GM19397 (cell line): Measurements from ENCODE around the gene POLL.

ENCODE experiments used
- ATAC-seq: cut with Tn5 transposase; IDR thresholded peaks from one replicate; pipeline ENCODE4 v1.9.1; 2021; ENCODE audit warnings: mild to moderate bottlenecking, moderate library complexity; ENCODE audit not compliant: unreplicated experiment

Gene POLL

DNA sequence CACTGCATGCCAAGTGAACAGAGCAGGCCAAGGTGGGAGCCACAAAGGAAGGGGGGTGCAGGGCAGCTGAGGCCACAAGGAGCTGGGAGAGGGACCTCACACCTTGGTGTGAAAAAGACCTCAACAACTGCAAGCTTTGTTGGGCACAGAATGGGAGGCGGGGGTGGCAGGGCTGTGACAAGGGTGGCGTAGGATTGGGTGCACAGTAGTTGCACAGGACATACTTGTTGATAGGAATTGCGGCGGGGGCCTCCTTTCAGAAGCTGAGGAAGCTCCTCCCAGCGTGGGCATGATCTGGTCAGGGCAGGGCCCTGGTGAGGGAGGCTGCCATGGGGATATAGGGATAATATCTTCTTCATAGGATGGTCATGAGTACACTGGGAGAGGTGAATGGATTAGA, 25.8 kb downstream of the POLL start:
- ATAC-seq = no peak

DNA sequence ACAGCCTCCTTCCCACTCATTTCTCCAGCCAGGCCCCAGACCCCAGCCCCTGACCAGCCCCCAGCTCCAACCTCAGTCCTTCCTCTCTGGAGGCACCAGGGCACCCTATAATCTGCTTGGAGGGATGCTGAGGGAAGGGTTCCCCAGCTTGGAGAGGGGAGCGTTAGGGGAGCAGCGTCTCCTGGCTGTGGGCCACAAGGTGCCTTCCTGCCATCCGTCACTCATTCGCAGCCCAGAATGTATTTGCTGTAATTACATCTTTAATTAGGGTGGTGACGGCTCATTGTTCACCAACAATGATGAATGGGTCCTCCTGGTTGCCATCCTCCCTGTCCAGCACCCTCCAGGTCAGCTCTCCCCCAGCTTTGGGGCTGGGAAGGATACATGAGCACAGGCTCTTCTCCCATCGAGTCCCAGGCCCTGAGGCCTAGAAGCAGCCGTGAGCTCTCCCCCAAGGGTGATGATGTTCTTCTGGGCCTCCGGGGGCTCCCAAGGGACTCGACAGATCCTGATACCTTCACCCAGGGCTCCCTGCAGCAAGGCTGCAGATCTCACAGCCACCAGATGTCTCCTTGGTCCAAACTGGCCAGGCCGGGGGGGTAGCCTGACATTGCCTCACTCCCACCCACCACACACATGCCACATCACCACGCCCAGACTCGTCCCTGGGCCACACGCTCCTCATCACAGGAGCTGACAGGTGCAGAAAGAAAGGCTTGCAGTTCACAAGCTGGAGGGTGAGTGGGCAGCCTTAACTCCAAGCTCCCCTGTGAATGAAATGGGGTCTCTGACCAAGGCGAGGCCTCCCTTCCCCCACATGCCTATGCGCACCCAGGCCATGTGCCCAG, 26.8 kb downstream of the POLL start:
- ATAC-seq = no peak

DNA sequence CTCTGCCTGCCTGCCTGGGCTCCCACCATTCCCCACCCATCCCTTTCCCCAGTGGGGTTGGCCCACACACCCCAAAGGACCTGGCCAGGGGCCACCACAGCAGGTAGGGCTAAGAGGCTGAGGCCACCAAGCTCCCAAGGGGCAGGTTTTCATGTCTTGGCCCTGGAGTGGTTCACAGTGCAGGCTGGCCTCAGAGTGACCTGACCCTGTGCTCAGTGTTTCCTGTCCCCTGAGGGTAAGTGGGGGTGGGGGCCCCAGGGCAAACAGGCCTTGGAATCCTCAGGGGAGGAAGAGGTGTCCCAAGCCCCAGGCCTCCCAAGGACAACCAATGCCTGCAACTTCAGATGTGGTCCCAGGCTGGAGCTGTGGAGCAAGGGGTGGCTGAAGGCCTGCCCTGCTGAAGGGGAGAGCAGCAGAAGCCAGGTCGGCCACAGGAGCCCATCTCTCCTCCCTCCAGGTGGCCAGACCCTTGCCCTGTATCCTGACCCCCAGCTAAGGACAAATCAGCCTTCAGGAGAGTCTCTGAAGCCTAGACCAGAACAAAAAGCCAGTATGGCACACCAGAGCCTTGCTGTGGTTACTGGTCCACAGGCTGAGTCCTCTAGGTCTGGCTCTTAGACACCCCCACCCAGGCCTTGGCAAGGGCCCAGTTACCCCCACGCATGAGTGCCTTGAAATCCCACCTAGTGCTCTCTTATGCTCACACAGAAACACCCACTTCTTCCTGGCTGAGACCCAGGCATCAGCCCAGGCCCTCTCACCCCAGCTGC, 27.6 kb downstream of the POLL start:
- ATAC-seq = no peak

DNA sequence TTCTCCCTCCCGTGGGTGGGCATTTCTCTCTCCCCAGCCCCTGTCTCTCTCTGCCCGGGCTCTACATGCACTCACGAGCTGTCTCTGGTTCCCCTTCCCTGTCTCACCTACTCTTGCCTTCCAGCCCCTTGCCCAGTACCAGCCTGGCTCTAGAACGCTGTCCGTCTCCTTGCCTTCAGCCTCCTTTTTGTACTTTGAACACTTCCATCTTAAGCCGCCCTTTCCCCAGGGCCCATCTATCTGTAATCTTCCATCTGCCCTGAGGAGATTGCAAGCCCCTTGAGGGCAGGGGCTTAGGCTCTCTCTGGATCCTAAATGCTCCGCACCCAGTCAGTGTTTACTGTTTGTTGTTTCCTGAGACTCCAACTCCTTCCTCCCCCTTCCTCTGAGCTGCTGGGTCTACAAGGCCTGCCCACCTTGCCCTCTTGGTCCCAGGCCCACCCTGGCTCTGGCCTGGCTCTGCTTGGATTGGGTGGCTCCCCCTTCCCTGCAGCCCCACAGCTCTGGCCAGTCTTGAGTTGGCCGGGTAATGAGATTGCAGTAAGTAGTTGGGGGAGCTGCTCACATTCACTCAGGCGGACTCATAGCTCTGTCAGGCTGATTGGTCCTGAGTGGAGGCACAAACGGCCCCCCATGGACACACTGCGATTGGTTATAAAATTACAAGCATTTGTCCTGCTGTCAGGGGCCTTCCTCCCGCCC, 28.3 kb downstream of the POLL start:
- ATAC-seq = no peak

DNA sequence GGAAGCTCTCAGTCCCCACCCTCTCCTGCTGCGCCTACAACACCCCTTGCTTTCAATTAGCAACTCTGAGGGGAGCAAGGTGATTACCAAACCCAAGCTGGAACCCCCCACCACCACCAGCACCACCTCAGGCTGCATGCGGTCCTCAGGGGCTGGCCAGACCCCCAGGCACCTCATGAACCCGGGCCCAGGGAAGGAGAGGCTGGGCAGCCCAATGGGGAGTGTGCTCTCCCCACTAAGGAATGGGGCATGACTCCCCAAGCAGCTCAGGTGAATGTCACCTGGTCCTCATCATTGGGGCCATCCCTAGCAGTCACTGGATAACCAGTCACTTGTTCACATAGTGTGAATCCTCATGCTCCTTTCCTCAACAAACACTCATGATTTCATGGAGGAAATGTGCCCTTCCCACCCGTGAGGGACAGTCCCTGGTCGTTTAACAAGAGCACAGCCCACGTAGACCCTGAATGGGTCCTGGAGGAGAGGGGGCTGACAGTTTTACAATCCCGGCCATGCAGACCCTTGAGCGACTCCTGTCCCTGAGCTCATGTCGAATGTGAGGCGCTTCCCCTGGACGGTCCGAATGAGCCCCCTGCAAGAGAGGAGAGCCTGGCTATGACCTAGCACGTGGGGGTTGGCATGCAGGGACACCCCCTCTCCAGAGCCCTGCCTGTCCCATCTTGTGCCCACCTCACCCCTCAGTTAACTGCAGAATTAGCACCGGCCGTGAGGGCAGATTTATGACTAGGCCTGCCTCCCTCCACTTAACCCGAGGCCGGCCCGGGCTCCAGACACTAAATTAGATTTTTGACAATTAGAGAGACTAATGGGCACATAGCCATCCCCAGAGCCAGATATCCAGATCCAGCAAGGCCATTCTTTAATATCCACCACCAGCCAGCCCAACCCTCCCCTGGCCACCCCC, 29.1 kb downstream of the POLL start:
- no peak for ATAC-seq

DNA sequence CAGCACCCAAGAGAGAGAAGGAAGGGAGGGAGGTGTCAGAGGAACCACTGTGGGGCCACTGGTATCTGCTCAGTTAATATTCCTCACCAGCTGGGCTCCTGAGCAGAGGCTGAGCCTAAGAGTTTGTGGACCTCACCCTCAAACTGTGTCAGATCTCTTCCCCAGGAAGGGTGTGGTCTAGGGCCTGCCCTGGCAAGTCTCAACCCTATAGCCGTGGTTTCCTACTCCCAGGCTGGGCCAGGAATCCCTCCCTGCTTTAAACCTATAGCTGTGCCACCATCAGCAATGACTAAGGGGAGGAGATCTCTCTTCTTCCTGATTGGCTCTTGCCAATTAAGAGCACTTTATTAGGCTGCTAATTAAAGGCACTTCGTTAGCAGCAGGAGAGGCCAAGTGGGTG, 29.9 kb downstream of the POLL start:
- no peak for ATAC-seq

DNA sequence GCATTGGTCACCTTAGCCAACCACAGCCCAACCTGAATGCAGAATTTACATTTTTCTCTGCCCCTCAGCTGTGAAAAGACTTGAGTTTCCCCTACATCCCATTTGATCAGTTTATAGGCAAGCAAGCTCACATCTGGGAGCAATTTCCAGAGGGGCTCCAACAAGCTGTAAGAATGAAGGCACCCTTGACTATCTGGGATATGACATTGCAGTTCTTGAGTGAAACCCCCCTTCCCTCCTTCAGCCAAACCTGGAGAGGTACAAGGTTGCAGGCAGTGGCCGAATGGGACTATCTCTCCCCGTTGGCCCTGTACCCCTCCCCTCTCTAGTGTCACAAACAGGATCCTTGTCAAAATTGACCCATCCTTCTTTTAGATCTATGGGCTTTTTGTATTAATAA, 30.5 kb downstream of the POLL start:
- ATAC-seq = no peak

DNA sequence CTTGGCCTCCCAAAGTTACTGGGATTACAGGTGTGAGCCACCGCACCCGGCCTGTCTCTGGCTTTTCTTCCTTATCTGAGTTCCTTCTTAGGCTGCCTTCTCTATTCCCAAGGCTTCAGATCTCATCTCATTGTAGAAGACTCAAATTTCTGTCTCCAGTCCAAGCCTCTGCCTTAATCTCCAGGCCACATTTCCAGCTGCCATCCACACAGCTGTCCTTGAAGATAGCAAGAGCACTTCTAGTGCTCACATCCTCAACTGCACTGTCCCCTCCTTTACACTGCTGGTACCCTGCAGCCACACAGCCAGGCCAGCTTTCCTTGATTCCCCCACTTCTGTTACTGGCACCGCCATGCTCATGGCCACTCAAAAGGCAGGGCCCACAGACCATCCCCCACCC, 35.6 kb downstream of the POLL start:
- no peak for ATAC-seq

DNA sequence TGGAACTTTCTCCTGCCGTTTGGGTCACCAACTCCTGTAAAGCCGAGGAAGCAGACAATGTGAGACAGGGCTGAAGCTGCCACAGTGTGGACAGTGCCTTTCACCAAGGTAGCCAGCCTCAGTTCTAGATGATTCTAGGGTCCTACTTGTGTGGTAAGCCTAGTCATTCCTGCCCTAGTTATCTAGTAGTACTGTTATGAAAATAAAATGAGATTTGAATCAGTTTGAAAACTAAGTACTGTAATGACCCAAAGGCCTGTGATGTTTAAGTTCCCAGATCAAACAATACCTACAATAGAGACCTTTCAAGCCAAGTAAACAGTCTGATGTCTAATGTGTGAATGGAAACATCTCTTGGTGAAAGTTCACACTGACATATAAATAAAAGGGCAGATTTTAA, 37.1 kb downstream of the POLL start:
- no peak for ATAC-seq

DNA sequence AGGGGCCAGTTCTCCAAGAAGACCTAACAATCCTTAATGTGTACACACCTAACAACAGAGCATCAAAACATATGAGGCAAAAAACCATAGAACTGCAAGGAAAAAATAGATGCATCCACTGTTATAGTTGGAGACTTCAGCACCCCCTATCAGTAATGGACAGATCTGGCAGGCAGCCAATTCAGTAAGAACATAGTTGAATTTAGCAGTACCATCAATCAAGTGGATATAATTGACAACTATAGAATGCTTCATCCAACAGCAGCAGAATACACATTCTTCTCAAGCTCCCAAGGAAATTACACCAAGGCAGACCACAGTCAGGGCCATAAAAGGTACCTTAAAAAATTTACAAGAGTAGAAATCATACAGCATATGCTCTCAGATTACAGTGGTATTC, 42.2 kb downstream of the POLL start:
- no peak for ATAC-seq

DNA sequence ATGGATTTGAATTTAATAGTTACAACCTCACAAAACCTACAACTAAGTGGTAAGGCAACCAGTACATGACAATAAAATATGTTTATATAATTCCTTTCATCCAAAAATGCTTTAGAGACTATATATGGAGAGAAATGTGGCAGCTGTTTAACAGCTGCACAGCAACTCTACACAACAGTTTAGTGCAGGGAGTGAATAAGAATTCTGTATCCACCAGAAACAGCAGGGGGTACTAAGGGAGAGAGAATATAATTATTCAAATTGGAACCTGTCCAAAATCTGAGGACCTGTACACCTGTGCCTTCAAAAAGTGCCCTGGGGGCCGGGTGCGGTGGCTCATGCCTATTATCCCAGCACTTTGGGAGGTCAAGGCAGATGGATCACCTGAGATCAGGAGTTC, 49.6 kb downstream of the POLL start:
- ATAC-seq = no peak

DNA sequence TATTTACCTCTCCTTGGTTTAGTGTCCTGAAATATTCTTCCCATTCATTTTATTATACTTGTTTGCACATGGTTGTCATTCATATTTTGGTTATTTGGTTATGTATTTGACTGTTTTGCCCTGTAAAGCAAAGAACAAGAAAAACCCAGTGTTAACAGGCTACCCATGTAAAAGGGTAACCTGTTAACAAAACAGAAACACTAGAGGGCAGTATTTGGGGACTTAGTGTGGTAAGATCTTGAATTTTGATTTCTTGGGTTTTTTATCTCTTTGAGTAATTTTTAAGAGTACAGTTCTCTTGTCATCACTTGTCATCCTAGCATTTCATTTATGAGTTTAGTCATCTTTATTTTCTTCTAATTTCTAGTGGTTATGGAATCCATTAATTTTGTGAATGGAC, 51.3 kb downstream of the POLL start:
- ATAC-seq = no peak

DNA sequence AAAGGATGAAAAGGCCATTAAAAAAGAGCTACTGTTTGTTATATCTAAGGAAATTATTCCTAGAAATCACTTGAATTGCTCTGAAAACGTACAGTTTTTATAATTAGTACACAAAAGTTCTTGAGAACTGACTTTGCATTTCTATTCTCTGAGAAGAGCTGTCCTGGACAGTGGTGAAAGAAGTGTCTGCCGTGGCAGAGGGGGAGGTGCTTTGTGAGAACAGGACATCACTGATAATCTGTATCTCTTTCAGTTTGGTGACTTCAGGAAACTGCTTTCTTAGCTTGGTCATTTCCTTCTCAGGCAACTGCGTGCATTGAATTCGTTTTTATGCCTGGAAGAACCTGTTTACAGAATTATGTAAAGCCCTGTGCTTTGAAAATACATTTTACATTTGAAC, 52.1 kb downstream of the POLL start:
- ATAC-seq = no peak

DNA sequence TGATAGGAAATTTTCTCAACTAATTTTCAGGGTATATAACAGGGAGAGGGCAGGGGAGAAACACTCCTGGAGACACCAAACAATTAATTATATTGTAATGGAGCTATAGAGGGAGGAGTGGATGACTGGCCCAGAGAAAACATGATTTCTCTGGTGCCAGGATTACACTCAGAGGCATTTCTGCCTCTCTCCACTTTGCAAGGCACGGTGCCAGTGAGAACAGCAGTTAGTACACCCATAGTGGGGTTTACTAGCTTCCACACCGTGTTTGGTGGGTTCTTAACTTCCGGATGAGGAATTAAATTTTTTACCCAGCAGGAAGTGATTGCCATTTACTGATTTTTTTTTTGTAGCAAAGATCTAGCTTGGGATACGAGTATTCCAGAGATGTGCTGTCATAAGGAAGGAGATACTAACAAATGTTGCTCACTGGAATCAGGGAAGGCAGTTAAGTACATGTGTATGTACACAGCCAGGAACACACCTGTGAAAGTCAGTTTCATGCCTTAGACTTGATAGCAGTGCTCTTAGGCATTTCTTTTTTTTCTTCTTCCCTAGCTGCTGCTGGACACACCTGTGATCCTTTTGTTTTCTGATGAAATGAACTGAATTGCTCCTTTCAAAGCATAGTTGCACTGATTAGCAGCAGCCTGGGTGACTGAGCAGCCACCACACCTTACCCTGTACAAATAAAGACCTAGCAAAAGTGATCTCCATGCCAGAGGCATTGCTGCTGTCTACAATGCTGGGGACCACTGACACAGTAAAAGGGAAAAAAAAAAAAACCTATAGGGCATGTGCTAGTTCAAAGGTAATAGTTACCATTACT, 58.1 kb downstream of the POLL start:
- ATAC-seq = no peak

DNA sequence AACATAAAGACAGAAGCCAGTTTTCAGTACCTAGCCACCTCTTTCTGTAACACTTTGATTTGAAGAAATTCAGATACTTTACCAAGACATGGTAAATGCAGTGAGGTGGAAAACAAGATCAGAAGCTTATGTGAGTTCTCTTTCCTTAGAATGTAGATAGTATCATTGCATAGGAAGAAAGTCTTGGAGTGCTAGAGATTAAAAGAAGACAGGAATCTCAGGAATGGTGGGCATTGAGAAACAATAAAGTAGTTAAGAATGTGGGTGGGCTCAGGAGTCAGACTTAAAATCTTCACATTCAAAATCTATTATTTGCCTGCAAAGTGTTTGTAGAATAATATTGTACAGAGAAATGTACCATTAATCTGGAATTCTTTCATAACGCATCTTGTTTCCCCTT, 58.9 kb downstream of the POLL start:
- no peak for ATAC-seq
